ENCODE results near the gene CORO1A.
"Not testable (repeated sequence)": the region's sequence is repeated elsewhere in the genome, so short reads cannot be mapped to it uniquely, and the experiment has no call there.

CORO1A gene

DNA sequence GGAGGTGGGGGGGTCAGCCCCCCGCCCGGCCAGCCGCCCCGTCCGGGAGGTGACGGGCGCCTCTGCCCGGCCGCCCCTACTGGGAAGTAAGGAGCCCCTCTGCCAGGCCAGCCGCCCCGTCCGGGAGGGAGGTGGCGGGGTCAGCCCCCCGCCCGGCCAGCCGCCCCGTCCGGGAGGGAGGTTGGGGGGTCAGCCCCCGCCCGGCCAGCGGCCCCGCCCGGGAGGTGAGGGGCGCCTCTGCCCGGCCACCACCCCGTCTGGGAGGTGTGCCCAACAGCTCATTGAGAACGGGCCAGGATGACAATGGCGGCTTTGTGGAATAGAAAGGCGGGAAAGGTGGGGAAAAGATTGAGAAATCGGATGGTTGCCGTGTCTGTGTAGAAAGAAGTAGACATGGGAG, 13.3 kb upstream of the CORO1A start:
- not testable (repeated sequence) for DNase-seq (ENCODE audit: low read depth)

DNA sequence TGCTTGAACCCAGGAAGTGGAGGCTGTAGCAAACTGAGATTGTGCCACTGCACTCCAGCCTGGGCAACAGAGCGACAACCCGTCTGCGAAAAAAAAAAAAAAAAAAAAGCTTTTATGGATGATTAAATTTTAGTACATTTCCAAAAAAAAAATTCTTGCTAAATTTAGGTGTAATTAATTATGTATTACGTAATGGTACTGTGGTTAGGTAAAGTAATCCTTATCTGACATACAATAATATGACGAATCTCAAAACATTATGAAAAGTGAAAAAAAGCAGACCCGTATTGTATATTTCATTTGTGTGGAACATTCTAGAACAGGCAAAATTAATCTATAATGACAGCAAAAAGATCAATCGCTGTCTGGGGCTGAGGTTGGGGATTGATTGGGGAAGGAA, 10.3 kb upstream of the CORO1A start:
- no peak for DNase-seq (ENCODE audit: low read depth)

DNA sequence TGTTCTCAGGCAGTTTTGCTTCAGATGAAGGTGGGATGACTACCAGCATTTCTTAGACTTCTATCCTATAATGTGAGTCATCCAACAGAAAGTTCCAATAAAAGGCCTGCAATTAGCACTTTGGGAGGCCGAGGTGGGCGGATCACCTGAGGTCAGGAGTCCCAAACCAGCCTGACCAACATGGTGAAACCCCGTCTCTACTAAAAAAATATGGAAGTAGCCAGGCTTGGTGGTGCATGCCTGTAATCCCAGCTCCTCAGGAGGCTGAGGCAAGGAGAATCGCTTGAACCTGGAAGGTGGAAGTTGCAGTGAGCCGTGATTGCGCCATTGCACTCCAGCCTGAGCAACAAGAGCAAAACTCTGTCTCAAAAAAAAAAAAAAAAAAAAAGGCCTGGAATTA, 6.5 kb upstream of the CORO1A start:
- DNase-seq (ENCODE audit: low read depth), result not testable (repeated sequence)

DNA sequence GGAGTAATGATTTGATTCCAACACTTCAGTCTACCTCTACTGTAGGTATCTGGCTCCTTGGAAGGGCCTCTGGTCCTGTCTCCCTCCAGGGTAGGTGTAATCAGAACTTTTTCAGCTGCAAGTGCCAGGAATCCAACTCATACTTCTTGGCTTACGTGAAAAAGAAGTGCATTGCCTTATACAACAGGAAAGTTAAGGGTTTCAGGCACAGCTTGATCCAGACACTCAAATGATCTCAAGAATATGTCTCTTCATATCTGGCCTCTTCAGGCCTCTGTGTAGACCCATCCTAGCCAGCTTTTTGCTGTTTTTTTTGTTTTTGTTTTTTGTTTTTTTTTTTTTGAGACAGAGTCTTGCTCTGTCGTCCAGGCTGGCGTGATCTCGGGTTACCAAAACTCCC, 4.2 kb upstream of the CORO1A start:
- no peak for DNase-seq (ENCODE audit: low read depth)

DNA sequence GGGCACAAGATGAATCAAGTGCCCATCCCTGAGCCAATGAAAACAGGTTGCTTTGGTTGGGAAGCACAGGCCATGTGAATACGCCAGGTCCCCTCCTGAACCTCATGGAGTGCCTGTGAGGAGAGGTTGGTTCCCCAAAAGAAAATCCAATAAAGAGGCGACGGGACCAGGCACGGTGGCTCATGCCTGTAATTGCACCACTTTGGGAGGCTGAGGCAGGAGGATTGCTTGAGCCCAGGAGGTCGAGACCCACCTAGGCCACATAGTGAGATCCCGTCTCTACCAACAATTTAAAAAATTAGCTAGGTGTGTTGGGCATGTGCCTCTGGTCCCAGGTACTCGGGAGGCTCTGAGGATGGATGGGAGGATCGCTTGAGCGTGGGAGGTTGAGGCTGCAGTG, 3.5 kb upstream of the CORO1A start:
- DNase-seq (ENCODE audit: low read depth), result no peak

DNA sequence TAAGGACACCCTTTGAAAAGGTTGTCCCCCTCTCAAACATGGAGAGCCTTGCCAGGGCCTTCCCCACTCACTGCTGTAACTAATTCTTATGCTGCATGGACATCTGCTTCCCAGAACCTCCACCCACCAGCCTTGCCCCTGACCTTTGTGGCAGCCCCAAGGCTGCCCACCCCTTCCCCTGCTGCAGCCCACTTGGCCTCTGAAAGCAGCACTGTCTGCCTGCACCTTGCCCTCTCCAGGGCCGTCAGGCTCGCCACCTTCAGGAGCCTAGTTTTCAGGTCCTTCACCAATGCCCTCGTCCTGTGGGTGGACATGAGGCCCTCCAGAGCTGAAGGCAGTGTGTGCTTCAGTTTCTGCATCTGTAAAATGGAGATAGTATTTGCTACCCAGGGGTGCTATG, 2.7 kb upstream of the CORO1A start:
- DNase-seq (ENCODE audit: low read depth), result no peak

DNA sequence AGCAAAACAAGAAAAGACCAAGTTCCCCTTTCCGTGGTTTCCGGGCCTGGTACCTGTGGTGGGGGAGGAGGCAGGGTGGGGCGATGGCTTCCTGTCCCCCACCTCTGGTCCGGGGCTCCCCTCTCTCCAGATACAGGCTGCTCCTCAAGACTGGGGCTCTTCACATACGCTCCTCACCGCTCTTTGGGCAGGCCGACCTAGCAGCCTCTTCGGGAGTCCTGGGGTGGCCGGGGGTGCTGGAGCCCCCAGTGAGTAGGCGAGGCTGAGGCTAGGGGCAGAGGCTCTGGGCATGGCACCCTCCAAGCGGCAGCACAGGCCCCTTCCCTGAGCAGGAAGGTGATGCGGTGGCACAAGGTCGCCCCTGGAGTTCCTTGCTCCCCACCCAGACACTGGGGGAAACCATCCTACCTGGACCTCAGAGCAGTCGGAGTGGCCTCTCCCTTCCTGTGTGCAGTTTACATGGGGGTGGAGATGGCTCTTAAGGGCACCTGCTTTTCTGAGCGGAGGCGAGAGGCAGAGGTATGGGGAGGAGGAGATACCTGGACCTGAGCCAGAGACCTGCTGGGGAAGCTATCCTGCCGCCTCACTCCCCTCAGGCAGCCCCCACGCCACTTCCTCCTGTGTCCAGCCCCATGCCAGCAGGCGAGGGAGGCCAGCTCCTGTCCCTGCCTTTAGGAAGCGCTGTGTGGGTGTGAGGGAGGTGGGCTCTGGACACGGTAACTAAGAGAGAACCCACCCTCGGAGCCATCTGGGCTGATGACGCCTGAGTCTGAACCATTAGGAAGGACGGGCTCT, 891 bp downstream of the CORO1A start:
- DNase-seq (ENCODE audit: low read depth), result no peak

DNA sequence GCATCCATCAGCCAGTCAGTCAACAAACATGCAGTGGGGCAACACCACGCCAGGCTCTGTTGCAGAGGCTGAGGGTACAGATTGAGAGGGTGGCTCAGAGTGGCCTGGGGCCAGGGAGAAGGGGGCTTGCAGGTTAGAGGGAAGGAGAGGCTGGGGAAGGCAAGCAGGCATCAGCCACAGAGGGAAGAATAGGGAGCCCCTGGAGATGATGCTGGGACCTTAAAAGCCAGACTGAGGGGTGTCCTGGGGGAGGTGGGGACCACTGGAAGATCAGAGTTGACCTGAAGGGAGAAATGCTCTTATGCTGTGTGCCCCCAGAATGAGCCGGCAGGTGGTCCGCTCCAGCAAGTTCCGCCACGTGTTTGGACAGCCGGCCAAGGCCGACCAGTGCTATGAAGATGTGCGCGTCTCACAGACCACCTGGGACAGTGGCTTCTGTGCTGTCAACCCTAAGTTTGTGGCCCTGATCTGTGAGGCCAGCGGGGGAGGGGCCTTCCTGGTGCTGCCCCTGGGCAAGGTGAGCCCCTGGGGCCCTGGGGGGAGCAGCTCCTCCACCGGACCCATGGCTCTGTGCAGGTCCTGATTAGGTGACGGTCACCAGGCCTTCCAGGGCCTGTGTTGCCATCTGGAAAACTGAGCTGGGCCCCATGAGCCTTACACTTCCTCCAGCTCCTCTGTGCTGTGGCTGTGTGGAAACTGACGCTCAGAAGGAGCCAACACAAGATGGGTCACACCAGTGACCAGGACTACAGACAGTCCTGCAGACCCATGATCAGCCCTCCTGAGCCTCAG, 1.7 kb downstream of the CORO1A start:
- DNase-seq (ENCODE audit: low read depth), result no peak

DNA sequence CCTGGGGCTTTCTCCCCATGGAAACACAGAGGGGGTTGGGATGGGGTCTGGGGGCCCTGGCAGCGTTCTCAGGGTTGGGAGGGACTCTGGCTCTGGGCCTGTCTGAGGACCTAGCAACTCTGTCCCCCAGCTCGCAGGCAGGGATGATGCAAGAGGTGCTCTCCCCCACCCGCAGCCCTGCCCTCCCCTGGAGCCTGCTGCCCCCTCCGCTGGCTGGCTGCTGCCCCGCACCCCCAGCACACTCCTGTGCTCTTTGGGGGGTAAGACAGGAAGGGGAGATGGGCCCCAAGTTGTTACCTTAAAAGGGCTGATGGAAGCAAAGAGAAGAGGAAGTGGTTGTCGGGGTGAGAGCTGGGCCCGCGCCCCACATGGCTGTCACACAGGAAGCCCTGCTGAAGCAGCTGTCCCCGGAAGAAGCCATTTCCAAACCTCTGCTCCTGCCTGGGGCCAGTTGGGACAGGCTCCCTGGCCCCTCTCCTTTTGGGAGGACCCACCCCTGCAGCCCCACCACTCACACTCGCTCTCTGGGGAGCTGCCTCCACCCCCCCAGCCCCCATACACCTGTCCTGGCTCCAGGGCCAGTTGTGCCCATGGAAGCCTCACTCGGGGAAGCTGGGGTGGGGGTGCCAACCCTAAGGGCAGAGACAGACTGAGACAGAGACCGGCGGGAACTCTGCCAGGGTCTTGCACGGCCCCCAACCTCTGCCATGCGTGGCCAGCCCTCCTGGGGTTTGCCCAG, 2.5 kb downstream of the CORO1A start:
- DNase-seq (ENCODE audit: low read depth), result no peak

DNA sequence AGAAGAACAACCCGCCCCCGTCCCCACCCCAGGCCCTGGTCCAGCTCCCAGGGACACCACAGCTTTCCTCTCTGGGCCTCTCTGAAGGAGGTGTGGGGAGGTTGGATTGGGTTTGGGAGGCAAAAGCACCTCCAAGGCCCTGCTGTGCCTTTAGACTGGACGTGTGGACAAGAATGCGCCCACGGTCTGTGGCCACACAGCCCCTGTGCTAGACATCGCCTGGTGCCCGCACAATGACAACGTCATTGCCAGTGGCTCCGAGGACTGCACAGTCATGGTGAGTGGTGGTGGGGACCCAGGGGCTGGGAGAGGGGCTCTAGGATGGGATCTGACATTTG, 3.0 kb downstream of the CORO1A start:
- no peak for DNase-seq (ENCODE audit: low read depth)

DNA sequence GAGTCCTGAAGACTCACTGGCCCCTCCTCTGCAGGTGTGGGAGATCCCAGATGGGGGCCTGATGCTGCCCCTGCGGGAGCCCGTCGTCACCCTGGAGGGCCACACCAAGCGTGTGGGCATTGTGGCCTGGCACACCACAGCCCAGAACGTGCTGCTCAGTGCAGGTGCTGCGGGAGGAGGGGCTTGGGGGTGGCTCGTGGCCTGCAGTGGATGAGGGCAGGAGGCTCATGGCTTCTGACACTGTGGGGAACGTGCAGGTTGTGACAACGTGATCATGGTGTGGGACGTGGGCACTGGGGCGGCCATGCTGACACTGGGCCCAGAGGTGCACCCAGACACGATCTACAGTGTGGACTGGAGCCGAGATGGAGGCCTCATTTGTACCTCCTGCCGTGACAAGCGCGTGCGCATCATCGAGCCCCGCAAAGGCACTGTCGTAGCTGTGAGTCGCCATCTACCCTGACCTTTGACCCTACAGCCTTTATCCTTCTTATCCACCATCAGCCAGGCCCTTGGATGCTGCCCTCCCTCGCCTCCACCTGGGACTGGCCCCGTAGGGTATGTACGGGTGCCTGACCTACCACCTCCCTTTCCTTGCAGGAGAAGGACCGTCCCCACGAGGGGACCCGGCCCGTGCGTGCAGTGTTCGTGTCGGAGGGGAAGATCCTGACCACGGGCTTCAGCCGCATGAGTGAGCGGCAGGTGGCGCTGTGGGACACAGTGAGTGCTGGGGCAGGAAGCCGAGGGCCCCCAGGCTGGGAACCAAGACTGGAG, 3.6 kb downstream of the CORO1A start:
- no peak for DNase-seq (ENCODE audit: low read depth)

DNA sequence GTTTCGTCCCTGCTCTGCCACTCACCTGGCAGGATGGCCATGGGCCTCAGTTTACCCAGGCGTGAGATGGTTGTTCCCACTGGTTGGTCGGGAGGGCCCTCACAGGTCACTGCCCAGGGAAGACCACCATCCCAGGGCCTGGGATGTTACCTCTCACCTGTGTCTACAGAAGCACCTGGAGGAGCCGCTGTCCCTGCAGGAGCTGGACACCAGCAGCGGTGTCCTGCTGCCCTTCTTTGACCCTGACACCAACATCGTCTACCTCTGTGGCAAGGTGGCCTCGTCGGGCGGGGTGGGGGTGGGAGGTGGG, 4.1 kb downstream of the CORO1A start:
- no peak for DNase-seq (ENCODE audit: low read depth)

DNA sequence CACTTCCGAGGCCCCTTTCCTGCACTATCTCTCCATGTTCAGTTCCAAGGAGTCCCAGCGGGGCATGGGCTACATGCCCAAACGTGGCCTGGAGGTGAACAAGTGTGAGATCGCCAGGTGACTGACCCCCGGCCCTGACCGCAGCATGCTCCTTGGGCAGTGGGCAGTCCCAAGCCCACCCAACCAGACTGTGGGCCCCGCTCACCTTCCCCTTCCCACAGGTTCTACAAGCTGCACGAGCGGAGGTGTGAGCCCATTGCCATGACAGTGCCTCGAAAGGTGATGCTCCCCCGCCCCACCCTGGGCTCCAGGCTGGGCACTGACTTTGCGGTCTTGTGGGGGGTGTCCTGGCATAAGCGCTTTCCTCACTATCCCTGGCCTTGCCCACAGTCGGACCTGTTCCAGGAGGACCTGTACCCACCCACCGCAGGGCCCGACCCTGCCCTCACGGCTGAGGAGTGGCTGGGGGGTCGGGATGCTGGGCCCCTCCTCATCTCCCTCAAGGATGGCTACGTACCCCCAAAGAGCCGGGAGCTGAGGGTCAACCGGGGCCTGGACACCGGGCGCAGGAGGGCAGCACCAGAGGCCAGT, 4.7 kb downstream of the CORO1A start:
- DNase-seq (ENCODE audit: low read depth), result no peak

DNA sequence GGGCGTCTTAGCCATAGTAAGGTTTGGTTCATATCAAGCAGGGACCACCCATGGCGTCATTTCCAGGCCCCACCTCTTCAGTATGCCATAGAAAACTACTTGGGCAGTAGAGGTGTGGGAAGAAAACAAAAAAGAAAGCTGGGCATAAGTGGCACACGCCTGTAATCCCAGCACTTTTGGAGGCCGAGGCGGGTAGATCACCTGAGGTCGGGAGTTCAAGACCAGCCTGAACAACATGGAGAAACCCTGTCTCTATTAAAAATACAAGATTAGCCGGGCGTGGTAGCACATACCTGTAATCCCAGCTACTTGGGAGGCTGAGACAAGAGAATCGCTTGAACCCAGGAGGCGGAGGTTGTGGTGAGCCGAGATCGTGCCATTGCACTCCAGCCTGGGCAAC, 7.8 kb downstream of the CORO1A start:
- not testable (repeated sequence) for DNase-seq (ENCODE audit: low read depth)

DNA sequence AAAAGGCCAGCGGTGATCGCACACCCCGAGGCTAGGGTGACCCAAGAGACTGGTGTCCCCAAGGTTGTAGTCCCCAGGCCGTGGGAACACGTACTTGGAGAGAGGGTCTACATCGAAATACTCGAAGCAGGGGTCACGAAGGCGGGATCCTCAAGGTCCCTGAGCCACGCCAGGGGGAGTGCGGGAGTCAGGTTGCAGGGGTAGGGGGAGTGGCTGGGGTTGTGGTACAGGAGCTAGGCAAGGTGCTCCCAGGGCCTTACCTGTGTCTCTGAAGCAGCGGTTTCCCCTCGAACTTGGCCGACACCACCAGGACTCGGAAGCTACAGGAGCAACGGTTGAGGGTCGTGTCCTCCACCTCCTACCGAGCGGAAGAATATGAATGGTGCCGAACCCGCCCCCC, 9.7 kb downstream of the CORO1A start:
- not testable (repeated sequence) for DNase-seq (ENCODE audit: low read depth)

DNA sequence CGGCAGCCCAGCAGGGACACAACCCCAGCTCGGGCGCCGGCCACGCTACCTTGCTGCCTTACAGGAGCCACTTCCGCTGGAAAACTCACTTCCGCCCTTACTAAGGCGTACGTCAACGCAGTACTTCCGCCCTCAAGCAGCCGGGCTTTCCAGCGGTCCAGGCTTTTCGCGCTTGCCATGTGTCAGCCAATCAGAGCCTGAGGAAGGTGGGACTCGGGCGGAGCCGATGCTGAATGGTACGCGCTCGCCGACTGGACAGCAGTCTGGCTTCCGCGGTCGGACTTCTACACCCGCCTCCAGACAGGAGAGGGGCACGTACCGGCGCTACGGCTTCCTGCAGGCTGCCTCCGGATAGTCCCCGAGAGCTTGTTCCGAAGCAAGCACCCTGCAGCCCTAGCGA, 10.2 kb downstream of the CORO1A start, which contains the start of the genes BOLA2B and SLX1A:
Gene BOLA2B (minus strand): TSS at position 52 of the 400 bp plus-strand sequence. CDS start 71 bp downstream, outside the sequence.
Gene SLX1A (plus strand): TSS at position 261 of the 400 bp plus-strand sequence. CDS start 210 bp downstream, outside the sequence.
- DNase-seq (ENCODE audit: low read depth), result not testable (repeated sequence)

DNA sequence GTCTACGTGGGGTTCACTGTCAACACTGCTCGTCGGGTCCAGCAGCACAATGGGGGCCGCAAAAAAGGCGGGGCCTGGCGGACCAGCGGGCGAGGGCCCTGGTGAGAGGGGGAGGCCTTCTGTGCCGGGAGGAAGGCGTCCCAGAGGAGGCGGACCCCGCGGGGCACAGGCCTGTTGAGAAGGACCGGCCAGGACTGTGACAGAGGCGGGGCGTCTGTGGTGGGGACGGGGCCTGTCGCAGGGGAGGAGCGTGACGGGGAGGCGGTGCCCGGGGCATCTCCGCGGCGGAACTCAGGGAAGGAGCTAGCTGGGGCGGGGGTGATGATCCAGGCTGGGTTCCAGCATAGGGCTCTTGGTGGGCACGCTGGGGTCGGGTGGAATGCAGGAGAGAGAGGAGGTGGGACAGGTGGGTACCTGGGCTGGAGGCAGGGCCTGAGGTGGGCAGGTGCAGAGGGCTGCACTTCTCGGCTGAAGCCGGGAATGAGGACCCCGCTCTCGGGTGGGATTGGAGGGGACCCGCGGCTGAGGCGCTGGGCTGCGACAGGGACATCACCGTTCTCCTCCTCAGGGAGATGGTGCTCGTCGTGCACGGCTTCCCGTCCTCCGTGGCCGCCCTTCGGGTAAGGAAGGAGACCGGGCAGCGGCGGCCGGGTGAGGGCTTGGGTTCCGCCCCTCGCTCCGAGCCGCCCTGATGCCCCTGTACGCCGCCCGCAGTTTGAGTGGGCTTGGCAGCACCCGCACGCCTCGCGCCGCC, 10.9 kb downstream of the CORO1A start:
- DNase-seq (ENCODE audit: low read depth), result not testable (repeated sequence)

DNA sequence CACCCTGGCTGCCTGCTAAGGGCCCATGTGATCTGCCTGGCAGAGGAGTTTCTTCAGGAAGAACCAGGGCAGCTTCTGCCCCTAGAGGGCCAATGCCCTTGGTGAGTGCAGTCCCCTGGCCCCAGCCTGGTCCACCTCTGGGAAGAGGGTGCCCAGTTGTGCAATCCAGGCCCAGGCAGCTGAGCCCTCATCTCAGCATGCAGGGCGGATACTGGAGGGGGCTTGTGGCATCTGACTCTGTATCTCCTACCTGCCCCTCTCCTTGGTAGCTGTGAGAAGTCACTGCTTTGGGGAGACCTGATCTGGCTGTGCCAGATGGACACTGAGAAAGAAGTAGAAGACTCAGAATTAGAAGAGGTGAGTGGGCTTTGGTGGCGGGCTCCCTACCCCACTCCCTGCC, 13.6 kb downstream of the CORO1A start:
- not testable (repeated sequence) for DNase-seq (ENCODE audit: low read depth)

DNA sequence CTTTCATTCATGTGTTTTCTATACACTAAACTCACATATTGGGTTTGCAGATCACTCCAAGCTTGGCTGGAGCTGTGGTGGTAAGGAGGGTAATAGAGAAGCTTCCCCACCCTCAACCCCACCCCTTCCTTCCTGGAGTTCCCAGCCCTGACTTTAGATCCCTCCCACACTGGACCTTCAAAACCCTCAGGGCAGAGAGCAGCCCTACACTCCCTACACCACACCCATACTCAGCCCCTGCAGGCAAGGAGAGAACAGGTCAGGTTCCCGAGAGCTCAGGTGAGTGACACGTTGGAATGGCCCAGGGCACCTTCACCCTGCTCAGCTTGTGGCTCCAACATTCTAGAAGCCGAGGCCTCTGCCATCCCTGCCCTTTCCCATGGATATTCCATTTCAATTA, 15.6 kb downstream of the CORO1A start, which contains the start of gene SULT1A3:
Gene SULT1A3 (plus strand): TSS at position 207 of the 400 bp plus-strand sequence. CDS start 1,474 bp downstream, outside the sequence.
- DNase-seq (ENCODE audit: low read depth), result not testable (repeated sequence)

DNA sequence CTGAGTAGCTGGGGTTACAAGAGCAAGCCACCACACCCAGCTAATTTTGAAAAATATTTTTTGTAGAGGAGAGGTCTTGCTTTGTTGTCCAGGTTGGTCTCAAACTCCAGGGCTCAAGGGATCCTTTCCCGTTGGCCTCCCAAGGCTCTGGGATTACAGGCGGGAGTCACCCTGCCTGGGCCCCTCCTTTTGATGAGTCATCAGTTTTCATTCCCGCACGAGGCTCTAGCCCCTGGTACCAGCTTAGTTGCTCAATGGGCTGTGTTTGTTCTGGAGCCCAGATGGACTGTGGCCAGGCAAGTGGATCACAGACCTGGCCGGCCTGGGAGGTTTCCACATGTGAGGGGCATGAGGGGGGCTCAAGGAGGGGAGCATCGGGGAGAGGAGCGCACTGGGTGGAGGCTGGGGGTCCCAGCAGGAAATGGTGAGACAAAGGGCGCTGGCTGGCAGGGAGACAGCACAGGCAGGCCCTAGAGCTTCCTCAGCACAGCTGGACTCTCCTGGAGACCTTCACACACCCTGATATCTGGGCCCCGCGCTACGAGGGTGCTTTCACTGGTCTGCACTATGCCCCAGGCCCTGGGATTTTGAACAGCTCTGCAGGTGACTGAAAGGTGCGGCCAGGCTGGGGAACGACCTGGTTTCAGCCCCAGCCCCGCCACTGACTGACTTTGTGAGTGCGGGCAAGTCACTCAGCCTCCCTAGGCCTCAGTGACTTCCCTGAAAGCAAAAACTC, 16.4 kb downstream of the CORO1A start:
- DNase-seq (ENCODE audit: low read depth), result not testable (repeated sequence)
